GM20000 (cell line): ENCODE measurements around the gene ESPN.
"Not testable (repeated sequence)": the region's sequence is repeated elsewhere in the genome, so short reads cannot be mapped to it uniquely, and the experiment has no call there.

Experiments used
- DNase-seq: peaks from one replicate; pipeline ENCODE4 v3.0.0; 2012; ENCODE audit warnings: low spot score
- CTCF ChIP-seq: IDR thresholded peaks from 2 replicates; pipeline ENCODE4 v1.5.1; 2012; ENCODE audit warnings: mild to moderate bottlenecking, control low read depth; ENCODE audit errors: extremely low read depth, missing control alignments

The ESPN gene

GRCh38 chr1:6454856-6455751 lies 30.5 kb downstream of the ESPN start:
- DNase-seq: no peak
- TF ChIP-seq CTCF: peak; percentile 8

- DNase-seq: not testable (repeated sequence)
These were observed 31.4 kb downstream of the ESPN start for GRCh38 chr1:6455752-6456520.

GRCh38 chr1:6456800-6457466 lies 32.4 kb downstream of the ESPN start:
- TF ChIP-seq CTCF: no peak
- DNase-seq: no peak

DNA sequence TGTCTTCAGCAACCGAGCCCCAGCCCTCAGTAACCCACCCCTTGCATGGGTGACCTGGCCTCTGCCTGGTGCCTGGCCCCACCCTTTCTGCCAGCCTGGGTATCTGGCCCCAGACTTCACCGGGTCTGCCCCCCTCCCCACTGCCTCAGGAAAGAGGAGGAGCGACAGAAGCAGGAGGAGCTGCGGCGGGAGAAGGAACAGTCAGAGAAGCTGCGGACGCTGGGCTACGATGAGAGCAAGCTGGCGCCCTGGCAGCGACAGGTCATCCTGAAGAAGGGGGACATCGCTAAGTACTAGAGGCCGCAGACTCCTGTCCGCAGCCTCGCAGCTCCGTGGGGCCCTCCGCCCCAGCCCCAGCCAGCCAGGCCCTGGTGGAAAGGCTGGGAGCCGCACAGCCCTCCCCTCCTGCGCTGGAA lies 35.3 kb downstream of the ESPN start:
- no peak for DNase-seq
- no peak for TF ChIP-seq CTCF

DNA sequence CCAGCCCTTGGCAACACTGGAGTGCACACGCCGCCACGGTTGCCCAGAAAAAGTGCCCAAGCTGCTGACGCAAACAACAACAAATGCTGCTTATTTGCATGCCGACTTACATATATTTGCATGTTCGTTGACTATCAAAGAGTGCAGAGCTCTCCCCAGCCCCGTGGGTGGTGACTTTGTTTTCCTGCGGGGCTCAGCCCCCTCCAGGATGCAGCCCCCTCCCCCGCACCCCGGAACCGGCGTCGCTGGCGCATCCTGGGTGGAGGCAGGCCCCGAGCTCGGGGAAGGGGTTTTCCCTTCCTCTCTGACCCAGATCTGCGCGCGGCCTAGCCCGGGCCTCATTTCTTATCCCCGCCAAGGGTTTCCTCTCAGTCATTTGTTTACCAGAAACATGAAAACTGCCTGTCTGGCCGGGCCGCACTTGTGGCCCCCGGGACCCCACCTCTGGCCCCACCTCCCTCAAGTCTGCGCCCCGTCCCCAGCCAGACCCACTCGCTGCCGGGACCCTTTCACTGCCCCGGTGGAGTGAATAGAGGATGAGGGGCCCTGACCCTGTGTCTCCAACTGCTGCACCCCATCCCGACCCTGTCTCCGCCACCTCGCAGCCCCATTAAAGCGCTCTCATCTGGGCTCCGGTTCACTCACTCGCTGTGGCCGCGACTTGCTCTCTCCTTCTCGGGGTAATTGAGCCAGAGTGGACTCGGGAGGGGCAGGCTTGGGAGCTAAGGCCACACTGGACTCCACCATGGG lies 35.9 kb downstream of the ESPN start:
- TF ChIP-seq CTCF: no peak
- peak; percentile 87 for DNase-seq

DNA sequence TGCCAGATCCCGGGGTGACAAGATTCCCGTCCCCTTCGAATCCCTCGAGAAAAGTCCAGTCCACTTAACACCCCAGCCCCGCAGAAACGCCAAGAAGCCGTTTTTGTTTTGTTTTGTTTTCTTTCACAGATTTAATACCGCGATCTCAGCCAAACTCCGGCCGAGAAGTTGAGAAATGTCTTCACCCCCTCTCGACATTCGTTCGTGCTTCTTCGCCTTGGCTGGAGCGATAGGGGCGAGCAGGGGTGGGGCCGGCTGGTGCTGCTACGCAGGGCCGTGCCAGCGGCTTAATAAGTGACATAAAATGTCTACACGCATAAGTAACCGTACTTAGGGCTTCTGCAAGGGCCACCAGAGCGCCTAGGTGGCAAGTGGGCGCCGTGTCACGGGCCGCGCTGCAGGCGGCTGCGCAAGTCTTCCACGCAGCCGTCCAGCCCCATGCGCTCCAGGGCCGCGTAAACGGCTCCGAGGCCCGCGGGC lies 36.5 kb downstream of the ESPN start:
- no peak for TF ChIP-seq CTCF
- DNase-seq: no peak
